Islet of Langerhans (tissue), 1 donor: Measurements from ENCODE around the gene ALOX5AP.

Experiments
- FAIRE-seq: peaks from one replicate; lab custom pipeline; 2011; peaks lifted over from hg19 to GRCh38; lab: Jason Lieb, UNC

ALOX5AP gene

DNA sequence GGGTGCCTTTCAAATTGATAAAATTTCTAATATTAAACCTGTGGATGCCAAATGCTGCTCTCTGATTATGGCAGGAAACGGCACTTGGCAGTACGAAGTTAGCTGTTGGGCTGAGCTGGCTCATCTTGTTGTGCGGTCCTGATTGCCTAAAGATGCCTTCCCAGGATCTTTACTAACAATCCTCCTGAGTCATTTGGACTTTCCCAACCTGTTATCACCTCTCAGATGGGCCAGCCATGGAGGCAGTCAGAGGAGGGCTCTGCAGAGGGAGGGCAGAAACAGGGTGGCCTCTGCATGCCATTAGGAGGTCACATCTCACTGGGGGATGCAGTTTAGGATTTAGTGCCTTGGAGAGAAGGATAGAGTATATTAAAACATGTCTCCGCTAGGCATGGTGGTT lies 27.3 kb downstream of the ALOX5AP start:
- FAIRE-seq, result no peak

- FAIRE-seq, result no peak
Observed at GRCh38 chr13:30763786-30764413, 28.6 kb downstream of the ALOX5AP start.

GRCh38 chr13:30766231-30766630 lies 30.9 kb downstream of the ALOX5AP start:
- no peak for FAIRE-seq

DNA sequence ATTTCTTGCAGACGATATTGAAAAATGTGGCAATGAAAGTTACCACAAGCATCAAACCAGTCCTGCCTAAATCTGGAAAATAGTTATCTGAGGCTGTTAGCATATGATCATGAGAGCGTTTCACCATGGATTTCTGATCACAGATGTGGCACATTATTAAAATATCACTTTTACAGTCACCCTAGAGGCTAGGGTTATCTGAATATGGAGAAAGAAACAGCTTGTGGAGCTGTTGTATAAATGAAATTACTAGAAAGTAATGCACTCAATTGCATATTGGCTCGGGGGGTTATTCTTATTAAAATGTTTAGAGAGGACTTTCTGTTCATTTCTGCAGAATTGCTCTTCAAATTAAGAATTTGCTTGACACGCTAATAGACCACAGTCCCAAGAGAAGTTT lies 35.6 kb downstream of the ALOX5AP start:
- no peak for FAIRE-seq

DNA sequence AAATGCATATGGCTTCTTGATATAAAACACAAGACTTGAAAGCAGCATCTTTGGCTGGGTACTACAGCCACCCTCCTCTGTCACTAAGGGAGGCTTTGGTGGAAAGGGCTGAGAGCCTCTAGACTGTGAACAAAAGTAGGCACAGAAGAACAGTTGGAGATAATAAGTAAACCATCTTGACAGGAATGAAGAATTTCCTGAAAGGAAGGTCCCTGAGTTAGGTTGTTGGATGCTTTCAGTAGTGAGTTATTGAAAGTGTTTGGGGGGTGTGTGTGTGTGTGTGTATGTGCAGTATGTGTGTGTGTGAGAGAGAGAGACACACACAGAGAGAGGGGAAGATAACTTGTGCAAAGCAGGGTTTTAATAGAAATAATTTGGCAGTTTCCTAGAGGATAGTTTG lies 38.2 kb downstream of the ALOX5AP start:
- no peak for FAIRE-seq

GRCh38 chr13:30774214-30774730 lies 38.9 kb downstream of the ALOX5AP start:
- FAIRE-seq, result no peak

DNA sequence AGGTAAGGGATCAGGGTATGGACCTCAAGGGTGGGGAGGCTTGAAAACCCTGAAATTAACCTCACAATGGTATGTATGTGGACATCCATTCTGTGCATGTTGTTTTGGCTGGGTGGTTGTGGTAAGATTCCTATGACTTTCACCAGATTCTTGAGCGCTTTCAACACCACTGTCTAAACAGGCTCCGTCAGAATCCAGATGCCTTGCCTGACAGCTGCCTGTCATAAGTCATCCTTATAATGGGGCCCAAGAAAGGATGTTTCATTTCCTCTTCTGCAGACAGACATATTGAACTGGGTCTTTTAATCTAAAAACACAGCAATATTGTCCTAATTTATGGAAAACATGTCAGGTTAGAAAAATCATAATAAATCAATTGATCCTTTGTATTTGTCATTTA lies 41.3 kb downstream of the ALOX5AP start:
- FAIRE-seq, result no peak

DNA sequence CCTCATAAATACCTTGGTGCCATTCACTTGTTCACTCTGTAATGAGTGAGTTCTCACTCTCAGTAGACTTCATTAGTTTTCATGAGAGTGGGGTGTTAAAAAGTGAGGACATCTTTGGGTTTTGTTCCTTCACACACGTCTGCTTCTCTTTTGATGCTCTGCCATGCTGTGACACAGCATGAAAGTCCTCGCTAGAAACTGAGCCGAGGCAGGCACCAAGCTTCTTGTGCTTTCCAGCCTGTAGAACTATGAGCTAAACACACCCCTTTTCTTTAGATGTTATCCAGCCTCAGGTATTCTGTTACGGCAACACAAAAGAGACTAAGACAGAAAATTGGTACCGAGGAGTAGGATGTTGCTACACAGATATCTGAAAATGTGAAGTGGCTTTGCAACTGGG lies 43.7 kb downstream of the ALOX5AP start:
- FAIRE-seq, result no peak

- no peak for FAIRE-seq
Observed at GRCh38 chr13:30779608-30780007, 44.3 kb downstream of the ALOX5AP start.

GRCh38 chr13:30780338-30780981 lies 45.1 kb downstream of the ALOX5AP start:
- FAIRE-seq, result no peak

- FAIRE-seq, result no peak
Observed at GRCh38 chr13:30785191-30785850, 50.0 kb downstream of the ALOX5AP start.

- no peak for FAIRE-seq
Observed at GRCh38 chr13:30786648-30787047, 51.3 kb downstream of the ALOX5AP start.

GRCh38 chr13:30787738-30788525 lies 52.6 kb downstream of the ALOX5AP start:
- no peak for FAIRE-seq

- FAIRE-seq, result no peak
Observed at GRCh38 chr13:30789166-30789862, 54.0 kb downstream of the ALOX5AP start.

DNA sequence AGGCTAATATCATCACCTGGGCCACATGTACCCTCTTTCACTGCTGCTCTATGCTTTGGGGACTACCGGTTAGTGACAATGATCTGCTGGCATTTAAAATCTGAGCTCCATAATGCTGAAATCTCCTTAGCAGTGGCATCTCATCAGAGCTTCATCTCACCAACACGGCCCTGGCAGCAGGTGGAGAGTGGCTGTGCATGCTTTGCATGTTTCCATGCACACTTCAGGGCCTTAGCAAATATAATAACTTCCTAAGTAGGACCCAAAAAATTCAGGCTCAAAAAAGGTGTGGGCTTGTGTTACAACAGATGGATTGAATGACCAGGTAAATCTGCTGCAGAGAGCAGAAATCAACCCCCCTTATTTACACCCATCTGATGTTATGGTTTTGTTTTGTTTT lies 55.2 kb downstream of the ALOX5AP start:
- no peak for FAIRE-seq

GRCh38 chr13:30791354-30792001 lies 56.1 kb downstream of the ALOX5AP start:
- FAIRE-seq, result no peak

DNA sequence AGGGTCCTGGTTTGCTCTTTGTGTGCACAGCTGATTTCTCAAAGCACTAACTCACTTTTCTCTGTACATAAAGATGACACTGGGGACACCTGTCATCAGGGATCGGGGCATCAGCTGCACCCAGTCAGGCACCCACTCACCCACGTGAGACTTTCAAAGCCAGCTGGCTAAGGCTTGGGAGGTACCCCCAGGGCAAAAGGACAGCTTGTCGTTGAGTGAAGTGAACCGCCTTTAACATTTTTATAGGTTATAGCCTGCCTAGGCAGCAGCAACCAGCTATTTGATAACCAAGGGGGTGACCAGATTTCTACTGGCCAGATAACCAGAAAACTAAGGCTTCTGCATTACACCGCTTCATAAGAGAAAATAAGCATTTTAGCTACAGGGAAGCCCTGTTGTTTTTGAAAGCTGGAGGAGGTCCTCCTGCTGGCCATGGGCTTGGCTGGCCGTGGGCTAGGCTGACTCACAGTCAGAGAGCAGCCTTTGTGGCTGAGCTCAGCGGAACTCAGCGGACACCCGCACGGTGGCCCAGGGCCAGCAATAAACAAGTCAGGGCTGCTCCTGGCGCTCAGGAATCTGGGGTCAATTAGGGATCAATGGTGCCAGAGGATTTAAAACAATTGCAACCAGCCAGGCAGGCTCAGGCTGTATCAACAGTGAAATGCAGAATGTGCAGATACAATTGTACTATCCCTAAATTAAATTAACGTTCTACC lies 57.1 kb downstream of the ALOX5AP start:
- FAIRE-seq, result peak; percentile 75

- FAIRE-seq, result no peak
Observed at GRCh38 chr13:30796132-30796572, 60.8 kb downstream of the ALOX5AP start.

DNA sequence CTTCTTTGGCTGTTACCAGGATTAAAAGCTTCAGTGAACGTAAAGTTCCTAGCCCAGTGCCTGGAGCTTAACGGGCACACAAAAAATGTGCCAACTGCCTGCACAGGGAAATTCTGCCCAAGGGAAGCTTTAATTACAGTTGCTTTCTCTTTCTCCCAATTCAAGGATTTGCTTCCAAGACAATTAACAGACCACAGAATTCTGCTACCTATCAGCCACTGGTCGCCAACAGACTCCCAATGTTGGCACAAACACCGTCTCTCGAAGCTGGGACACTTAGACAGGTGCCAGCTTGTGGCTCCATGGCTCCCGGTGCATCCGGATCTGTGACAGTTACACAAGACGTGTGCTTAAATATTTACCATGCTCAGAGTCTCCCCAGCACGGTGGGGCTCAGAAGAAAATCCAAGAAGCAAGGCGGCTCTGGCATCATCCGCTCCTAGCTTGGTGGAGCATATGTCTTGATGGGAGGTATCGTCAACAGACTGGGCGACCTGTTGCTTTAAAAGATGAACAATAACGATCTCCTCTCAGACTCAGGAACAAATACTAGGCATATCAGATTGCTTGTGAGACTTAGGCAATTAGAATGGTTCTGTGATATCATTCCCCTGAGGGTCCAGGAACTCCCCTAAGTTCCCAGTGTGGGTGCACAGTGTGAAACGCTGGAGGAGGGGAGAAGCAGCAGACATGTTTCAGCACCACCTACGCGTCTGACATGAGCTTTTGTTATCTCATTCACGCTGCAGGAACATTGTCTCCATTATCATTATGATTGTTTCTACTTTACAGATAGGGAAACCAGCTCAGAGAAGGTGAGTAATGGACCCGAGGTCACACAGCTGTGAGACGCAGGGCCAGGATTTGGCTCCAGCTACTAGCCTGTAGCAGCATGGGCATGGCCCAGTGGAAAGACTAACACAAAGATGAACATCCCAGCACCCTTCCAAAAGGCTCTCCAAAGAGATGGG lies 61.6 kb downstream of the ALOX5AP start:
- FAIRE-seq, result no peak
